ENCODE results near the gene TTLL7. TPM values are rescaled to one million over a fixed set of nuclear protein-coding genes. Genes with fewer than 3 reads are reported as not detected.

Gene TTLL7
- total and polyA plus RNA-seq, 10 donors: 0.59 to 4.8 (median 3.0) TPM

- DNase-seq: no peak
- intact Hi-C loops (cut with DNase I; ENCODE audit: low total_unique reads): no loop called here
- Histone ChIP-seq H3K27ac (no peak overlapping the region), H3K4me1 (no peaks in the 10 kb centered on the region), H3K27me3 (replicated peaks in 1 of 7) (no peaks in the 10 kb centered on the region), H3K9me3 (peaks cover 0 to under 1% (median 0%) of the 10 kb centered on the region in 8 donors), H3K36me3 (no peaks in the 10 kb centered on the region), H3K4me3 (no peak overlapping the region)
- TF ChIP-seq POLR2AphosphoS5 (IDR thresholded peaks at IDR 0.05) (no peak), POLR2A (IDR thresholded peaks at IDR 0.05) (no peak)
- TF ChIP-seq, protein P1, sequence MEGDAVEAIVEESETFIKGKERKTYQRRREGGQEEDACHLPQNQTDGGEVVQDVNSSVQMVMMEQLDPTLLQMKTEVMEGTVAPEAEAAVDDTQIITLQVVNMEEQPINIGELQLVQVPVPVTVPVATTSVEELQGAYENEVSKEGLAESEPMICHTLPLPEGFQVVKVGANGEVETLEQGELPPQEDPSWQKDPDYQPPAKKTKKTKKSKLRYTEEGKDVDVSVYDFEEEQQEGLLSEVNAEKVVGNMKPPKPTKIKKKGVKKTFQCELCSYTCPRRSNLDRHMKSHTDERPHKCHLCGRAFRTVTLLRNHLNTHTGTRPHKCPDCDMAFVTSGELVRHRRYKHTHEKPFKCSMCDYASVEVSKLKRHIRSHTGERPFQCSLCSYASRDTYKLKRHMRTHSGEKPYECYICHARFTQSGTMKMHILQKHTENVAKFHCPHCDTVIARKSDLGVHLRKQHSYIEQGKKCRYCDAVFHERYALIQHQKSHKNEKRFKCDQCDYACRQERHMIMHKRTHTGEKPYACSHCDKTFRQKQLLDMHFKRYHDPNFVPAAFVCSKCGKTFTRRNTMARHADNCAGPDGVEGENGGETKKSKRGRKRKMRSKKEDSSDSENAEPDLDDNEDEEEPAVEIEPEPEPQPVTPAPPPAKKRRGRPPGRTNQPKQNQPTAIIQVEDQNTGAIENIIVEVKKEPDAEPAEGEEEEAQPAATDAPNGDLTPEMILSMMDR (IDR thresholded peaks at IDR 0.05 in 8 of 11, conservative IDR thresholded peaks at IDR 0.05 in 3 of 11): no peak
- WGBS, 5 donors: 76 to 87% (median 80%) methylated on average over 7 of the region's 7 CpGs
These were observed 48.7 kb downstream of the TTLL7 start for GRCh38 chr1:83950106-83950661.

GRCh38 chr1:83942914-83943313 is 56.0 kb downstream of the TTLL7 start:
- intact Hi-C loops (cut with DNase I; ENCODE audit: low total_unique reads): no loop called here
- 75 to 92% (median 86%) methylated on average over 3 of the region's 3 CpGs for WGBS, 5 donors
- TF ChIP-seq, protein P1 (IDR thresholded peaks at IDR 0.05 in 8 of 11, conservative IDR thresholded peaks at IDR 0.05 in 3 of 11): no peak
- TF ChIP-seq POLR2A (IDR thresholded peaks at IDR 0.05): no peak
- no peak for DNase-seq
- Histone ChIP-seq H3K27ac (no peak overlapping the region), H3K4me1 (no peaks in the 10 kb centered on the region), H3K27me3 (replicated peaks in 1 of 7) (no peaks in the 10 kb centered on the region), H3K36me3 (no peaks in the 10 kb centered on the region), H3K9me3 (peaks cover 0 to 25% (median 19%) of the 10 kb centered on the region in 8 donors), H3K4me3 (no peak overlapping the region)

GRCh38 chr1:83934550-83934949 is 64.4 kb downstream of the TTLL7 start:
- Histone ChIP-seq H3K36me3 (no peaks in the 10 kb centered on the region), H3K4me1 (no peaks in the 10 kb centered on the region), H3K9me3 (no peaks in the 10 kb centered on the region), H3K27me3 (replicated peaks in 1 of 7) (no peaks in the 10 kb centered on the region), H3K27ac (no peak overlapping the region), H3K4me3 (no peak overlapping the region)
- DNase-seq: no peak
- intact Hi-C loops (cut with DNase I; ENCODE audit: low total_unique reads): loop anchor here (5.0 kb wide), 1 partner anchor 818 kb away; no protein-coding TSS in a partner anchor
- TF ChIP-seq POLR2AphosphoS5 (IDR thresholded peaks at IDR 0.05): no peak
- TF ChIP-seq, protein P1 (IDR thresholded peaks at IDR 0.05 in 8 of 11, conservative IDR thresholded peaks at IDR 0.05 in 3 of 11): no peak
- TF ChIP-seq POLR2A (IDR thresholded peaks at IDR 0.05): no peak

GRCh38 chr1:83932693-83933092 is 66.2 kb downstream of the TTLL7 start:
- WGBS, 5 donors: 85 to 95% (median 87%) methylated on average over 4 of the region's 4 CpGs
- no peaks in the 10 kb centered on the region for H3K36me3 ChIP-seq
- no peaks in the 10 kb centered on the region for H3K9me3 ChIP-seq
- H3K4me1 ChIP-seq: no peaks in the 10 kb centered on the region
- no peak overlapping the region for H3K27ac ChIP-seq
- DNase-seq: no peak
- H3K27me3 ChIP-seq (replicated peaks in 1 of 7): no peaks in the 10 kb centered on the region
- intact Hi-C loops (cut with DNase I; ENCODE audit: low total_unique reads): loop anchor here (5.0 kb wide), 1 partner anchor 820 kb away; no protein-coding TSS in a partner anchor
- TF ChIP-seq POLR2A (IDR thresholded peaks at IDR 0.05) (no peak), POLR2AphosphoS5 (IDR thresholded peaks at IDR 0.05) (no peak)
- TF ChIP-seq, protein P1 (IDR thresholded peaks at IDR 0.05 in 8 of 11, conservative IDR thresholded peaks at IDR 0.05 in 3 of 11): no peak
- H3K4me3 ChIP-seq: no peak overlapping the region
